Endodermal cell (in vitro differentiated cells): Measurements from ENCODE around the gene MN1. TPM values are rescaled to one million over a fixed set of nuclear protein-coding genes. Genes with fewer than 3 reads are reported as not detected.

Experiments used
- DNase-seq: peaks from one replicate; pipeline ENCODE4 v3.0.0-alpha.2; 2017
- H3K27ac ChIP-seq: 2 replicates; pipeline ENCODE4 v1.5.1; 2013; ENCODE audit warnings: mild to moderate bottlenecking, low read depth, low read length, moderate library complexity
- H3K27me3 ChIP-seq: 2 replicates; pipeline ENCODE4 v1.6.1; 2013; ENCODE audit warnings: mild to moderate bottlenecking, low read length, moderate library complexity; ENCODE audit not compliant: insufficient read depth, control insufficient read depth, poor library complexity, severe bottlenecking
- H3K36me3 ChIP-seq: 2 replicates; pipeline ENCODE4 v1.7.0; 2013; ENCODE audit warnings: mild to moderate bottlenecking, low read length, moderate library complexity; ENCODE audit not compliant: control insufficient read depth, insufficient read depth
- H3K4me1 ChIP-seq: one replicate; pipeline ENCODE4 v1.7.0; 2013; ENCODE audit warnings: low read length; ENCODE audit not compliant: control insufficient read depth, insufficient read depth
- H3K4me3 ChIP-seq: 2 replicates; pipeline ENCODE4 v1.5.1; 2013; ENCODE audit warnings: mild to moderate bottlenecking, low read length, moderate library complexity
- H3K9ac ChIP-seq: 2 replicates; pipeline ENCODE4 v1.6.1; 2013; ENCODE audit warnings: mild to moderate bottlenecking, low read length, moderate library complexity; ENCODE audit not compliant: poor library complexity, severe bottlenecking; ENCODE audit errors: extremely low read depth
- H3K9me3 ChIP-seq: 2 replicates; pipeline ENCODE4 v1.6.1; 2013; ENCODE audit warnings: mild to moderate bottlenecking, low read length, moderate library complexity; ENCODE audit not compliant: control insufficient read depth
- H3K27ac Mint-ChIP-seq: 2 replicates; pipeline ENCODE4 v1.8.0; 2020; ENCODE audit warnings: mixed read lengths
- H3K27me3 Mint-ChIP-seq: 2 replicates; pipeline ENCODE4 v1.8.0; 2021; ENCODE audit warnings: mild to moderate bottlenecking, mixed read lengths; ENCODE audit not compliant: insufficient read depth
- H3K36me3 Mint-ChIP-seq: 2 replicates; pipeline ENCODE4 v1.8.0; 2020; ENCODE audit warnings: low read depth, mixed read lengths
- H3K4me1 Mint-ChIP-seq: 2 replicates; pipeline ENCODE4 v1.8.0; 2020; ENCODE audit warnings: mixed read lengths
- H3K4me3 Mint-ChIP-seq: 2 replicates; pipeline ENCODE4 v1.8.0; 2020; ENCODE audit warnings: mild to moderate bottlenecking, moderate library complexity, mixed read lengths
- H3K9me3 Mint-ChIP-seq: 2 replicates; pipeline ENCODE4 v1.8.0; 2020; ENCODE audit warnings: mild to moderate bottlenecking, mixed read lengths
- CTCF ChIP-seq: fragments of 200-600 bp; sonication (generic); conservative IDR thresholded peaks from 2 replicates; pipeline ENCODE4 v1.5.0; 2021; ENCODE audit warnings: antibody characterized with exemption, mild to moderate bottlenecking
- WGBS, 2 experiments: methylation state at CpG; one replicate each; pipeline versions ENCODE4 v1.1.5 to v1.1.7; 2013; ENCODE audit warnings: missing lambda C conversion rate in 2 of 2, mixed read lengths in 1 of 2; ENCODE audit not compliant: insufficient coverage in 1 of 2, insufficient read length in 1 of 2; 5-methylcytosine and 5-hydroxymethylcytosine counted together
- total RNA-seq, 2 donors: library from RNA; stranded (reverse); fragmentation: NEBNext Ultra II Directional in 1 of 2; extraction: Animal tissue kit (Norgen Biotek cat#: 25700) in 1 of 2; gene quantifications; 2 replicates in 1 of 2; 3 replicates in 1 of 2; pipeline ENCODE4 v1.2.1, GENCODE V29; 2021

The MN1 gene
- total RNA-seq, 2 donors from 2014 or later: 4.4 to 17.8 TPM

GRCh38 chr22:27768027-27768653 is 33.4 kb downstream of the MN1 start:
- H3K27me3 ChIP-seq: no peaks in the 10 kb centered on the region
- WGBS, 2 experiments: 86 to 90% methylated on average over 1 to 2 of the region's 2 CpGs
- no peak overlapping the region for H3K4me3 Mint-ChIP-seq
- no peaks in the 10 kb centered on the region for H3K9me3 Mint-ChIP-seq
- H3K4me3 ChIP-seq: no peak overlapping the region
- no peak overlapping the region for H3K9ac ChIP-seq
- H3K36me3 ChIP-seq: no peaks in the 10 kb centered on the region
- no peaks in the 10 kb centered on the region for H3K9me3 ChIP-seq
- no peak overlapping the region for H3K27ac Mint-ChIP-seq
- no peak for DNase-seq
- H3K27ac ChIP-seq: no peak overlapping the region
- no peaks in the 10 kb centered on the region for H3K27me3 Mint-ChIP-seq
- peaks cover 5% of the 10 kb centered on the region for H3K4me1 Mint-ChIP-seq
- TF ChIP-seq CTCF: no peak
- H3K4me1 ChIP-seq: no peaks in the 10 kb centered on the region
- peaks cover 21% of the 10 kb centered on the region for H3K36me3 Mint-ChIP-seq

DNA sequence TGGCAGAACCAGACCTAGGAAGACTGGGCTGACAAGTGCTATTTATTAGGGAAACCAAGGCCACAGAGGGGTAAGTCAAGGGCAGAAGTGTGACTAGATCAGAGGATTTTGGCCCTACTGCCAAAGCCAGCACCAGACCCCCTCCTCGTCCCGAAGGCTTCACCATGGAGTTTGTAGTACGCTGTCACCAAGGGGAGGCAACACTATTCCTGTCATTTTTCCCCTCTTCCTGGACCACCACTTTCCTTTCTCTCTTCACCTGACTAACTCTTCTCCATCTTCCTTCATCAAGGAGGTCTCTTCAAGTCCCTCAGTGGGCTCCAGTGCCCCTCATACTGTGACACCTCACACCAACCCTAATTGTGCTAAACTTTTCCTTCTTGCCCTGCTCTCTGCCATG is 34.9 kb downstream of the MN1 start:
- peaks cover 21% of the 10 kb centered on the region for H3K36me3 Mint-ChIP-seq
- no peaks in the 10 kb centered on the region for H3K9me3 Mint-ChIP-seq
- Histone ChIP-seq H3K27ac (no peak overlapping the region), H3K9ac (no peak overlapping the region), H3K4me1 (no peaks in the 10 kb centered on the region), H3K36me3 (no peaks in the 10 kb centered on the region), H3K27me3 (no peaks in the 10 kb centered on the region), H3K9me3 (no peaks in the 10 kb centered on the region), H3K4me3 (no peak overlapping the region)
- H3K4me3 Mint-ChIP-seq: no peak overlapping the region
- peaks cover 5% of the 10 kb centered on the region for H3K4me1 Mint-ChIP-seq
- TF ChIP-seq CTCF: no peak
- H3K27ac Mint-ChIP-seq: no peak overlapping the region
- DNase-seq: no peak
- no peaks in the 10 kb centered on the region for H3K27me3 Mint-ChIP-seq
- WGBS, 2 experiments: 96 to 100% methylated on average over 3 of the region's 3 CpGs

GRCh38 chr22:27765706-27766291 is 35.8 kb downstream of the MN1 start:
- Mint-ChIP-seq H3K27ac (no peak overlapping the region), H3K9me3 (no peaks in the 10 kb centered on the region), H3K36me3 (peaks cover 21% of the 10 kb centered on the region), H3K4me3 (no peak overlapping the region), H3K27me3 (no peaks in the 10 kb centered on the region), H3K4me1 (peaks cover 5% of the 10 kb centered on the region)
- no peak overlapping the region for H3K9ac ChIP-seq
- WGBS, 2 experiments: 89 to 92% methylated on average over 11 to 15 of the region's 15 CpGs
- no peak overlapping the region for H3K4me3 ChIP-seq
- no peak overlapping the region for H3K27ac ChIP-seq
- H3K27me3 ChIP-seq: no peaks in the 10 kb centered on the region
- H3K4me1 ChIP-seq: no peaks in the 10 kb centered on the region
- no peak for TF ChIP-seq CTCF
- DNase-seq: no peak
- no peaks in the 10 kb centered on the region for H3K9me3 ChIP-seq
- no peaks in the 10 kb centered on the region for H3K36me3 ChIP-seq
